ENCODE data around the gene RNASET2. TPM values are rescaled to one million over a fixed set of nuclear protein-coding genes. Genes with fewer than 3 reads are reported as not detected.

Gene RNASET2
- polyA plus RNA-seq, 1 donor (not counting 4 experiments of a cell fraction or from before 2014, with no cell fraction given) = 21.5 TPM

- Histone ChIP-seq H4K20me1 (ENCODE audit: control insufficient read depth, extremely low read depth, insufficient read depth, low read length) (no peaks in the 10 kb centered on the region), H3K27me3 (ENCODE audit: control insufficient read depth, extremely low read depth, insufficient read depth, low read length) (no peaks in the 10 kb centered on the region), H3K4me3 (ENCODE audit: control insufficient read depth in 2 of 3, extremely low read depth in 1 of 3, insufficient read depth in 2 of 3, low read depth in 1 of 3, low read length in 3 of 3) (no peak overlapping the region), H3K36me3 (ENCODE audit: control insufficient read depth in 2 of 2, extremely low read depth in 1 of 2, insufficient read depth in 2 of 2, low read length in 2 of 2) (no peaks in the 10 kb centered on the region), H3K9ac (ENCODE audit: control insufficient read depth, extremely low read depth, insufficient read depth, low read length) (no peak overlapping the region), H3K79me2 (ENCODE audit: control insufficient read depth, insufficient read depth, low read length) (no peaks in the 10 kb centered on the region), H3K27ac (ENCODE audit: control insufficient read depth, insufficient read depth, low read length) (no peak overlapping the region), H2AFZ (ENCODE audit: control insufficient read depth, low read length) (no peak overlapping the region), H3K4me2 (ENCODE audit: control insufficient read depth, extremely low read depth, insufficient read depth, low read depth, low read length) (no peak overlapping the region), H3K4me1 (ENCODE audit: control insufficient read depth, extremely low read depth, insufficient read depth, low read length) (peaks cover 3% of the 10 kb centered on the region), H3K9me1 (ENCODE audit: control insufficient read depth, extremely low read depth, insufficient read depth, low read length) (no peaks in the 10 kb centered on the region), H3K9me3 (ENCODE audit: control insufficient read depth, low read depth, low read length) (no peaks in the 10 kb centered on the region)
- dilution Hi-C loops (cut with MboI; ENCODE audit: extremely low pct_ligation_motif_present, low sequenced_read_pairs) = no loop called here
- no peak for DNase-seq (ENCODE audit: low read depth, low spot score)
- no peak for FAIRE-seq
- TF ChIP-seq EZH2 (IDR thresholded peaks at IDR 0.05; ENCODE audit: low read length) = no peak
- no peak for TF ChIP-seq CTCF (optimal IDR thresholded peaks at IDR 0.05 in 1 of 3, IDR thresholded peaks at IDR 0.05 in 1 of 3, conservative IDR thresholded peaks at IDR 0.05 in 1 of 3; ENCODE audit: extremely low read depth in 1 of 3, insufficient read depth in 2 of 3, low read length in 3 of 3)
Observed at GRCh38 chr6:166944666-166945256, 11.6 kb downstream of the RNASET2 start.

GRCh38 chr6:166942393-166943168 lies 13.8 kb downstream of the RNASET2 start:
- no peak overlapping the region for H3K27ac ChIP-seq (ENCODE audit: control insufficient read depth, insufficient read depth, low read length)
- no peaks in the 10 kb centered on the region for H3K9me3 ChIP-seq (ENCODE audit: control insufficient read depth, low read depth, low read length)
- H2AFZ ChIP-seq (ENCODE audit: control insufficient read depth, low read length) = no peak overlapping the region
- no peak overlapping the region for H3K4me3 ChIP-seq (ENCODE audit: control insufficient read depth in 2 of 3, extremely low read depth in 1 of 3, insufficient read depth in 2 of 3, low read depth in 1 of 3, low read length in 3 of 3)
- dilution Hi-C loops (cut with MboI; ENCODE audit: extremely low pct_ligation_motif_present, low sequenced_read_pairs) = no loop called here
- no peaks in the 10 kb centered on the region for H3K9me1 ChIP-seq (ENCODE audit: control insufficient read depth, extremely low read depth, insufficient read depth, low read length)
- TF ChIP-seq CTCF (optimal IDR thresholded peaks at IDR 0.05 in 1 of 3, IDR thresholded peaks at IDR 0.05 in 1 of 3, conservative IDR thresholded peaks at IDR 0.05 in 1 of 3; ENCODE audit: extremely low read depth in 1 of 3, insufficient read depth in 2 of 3, low read length in 3 of 3) = no peak
- TF ChIP-seq EZH2 (IDR thresholded peaks at IDR 0.05; ENCODE audit: low read length) = no peak
- peaks cover 0 to 4% of the 10 kb centered on the region in 2 experiments for H3K36me3 ChIP-seq (ENCODE audit: control insufficient read depth in 2 of 2, extremely low read depth in 1 of 2, insufficient read depth in 2 of 2, low read length in 2 of 2)
- no peaks in the 10 kb centered on the region for H3K4me1 ChIP-seq (ENCODE audit: control insufficient read depth, extremely low read depth, insufficient read depth, low read length)
- H3K9ac ChIP-seq (ENCODE audit: control insufficient read depth, extremely low read depth, insufficient read depth, low read length) = no peak overlapping the region
- H4K20me1 ChIP-seq (ENCODE audit: control insufficient read depth, extremely low read depth, insufficient read depth, low read length) = no peaks in the 10 kb centered on the region
- no peaks in the 10 kb centered on the region for H3K27me3 ChIP-seq (ENCODE audit: control insufficient read depth, extremely low read depth, insufficient read depth, low read length)
- H3K79me2 ChIP-seq (ENCODE audit: control insufficient read depth, insufficient read depth, low read length) = no peaks in the 10 kb centered on the region
- DNase-seq (ENCODE audit: low read depth, low spot score) (no peak), FAIRE-seq (no peak)
- no peak overlapping the region for H3K4me2 ChIP-seq (ENCODE audit: control insufficient read depth, extremely low read depth, insufficient read depth, low read depth, low read length)

Measured in keratinocyte (primary cell).